OCI-M1 (cell line): ENCODE results near the gene PARD3.
"Not testable (repeated sequence)": the region's sequence is repeated elsewhere in the genome, so short reads cannot be mapped to it uniquely, and the experiment has no call there.

ENCODE experiments used
- DNase-seq: peaks from one replicate; lab custom pipeline; 2025; lab: John Stamatoyannopoulos, UW

Gene PARD3

DNA sequence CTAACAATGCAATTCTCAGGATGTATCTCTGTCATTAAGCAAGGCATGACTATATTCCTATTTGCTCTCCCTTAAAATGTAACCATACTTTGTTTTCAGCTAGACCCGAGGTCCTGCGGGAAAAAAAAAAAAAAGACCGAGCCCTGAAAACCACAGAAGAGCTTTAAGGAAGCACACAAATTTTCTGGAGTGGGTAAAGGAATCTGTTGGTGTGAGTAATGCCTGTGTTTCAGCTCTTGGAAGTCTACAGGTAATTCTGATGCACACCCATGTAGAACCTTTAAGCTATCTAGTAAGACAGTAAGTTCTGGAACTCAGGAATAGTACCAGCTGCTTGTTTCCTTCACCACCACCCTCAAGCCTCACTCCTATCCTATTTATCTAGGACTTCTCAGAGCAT lies 351.1 kb downstream of the PARD3 start:
- no peak for DNase-seq

DNA sequence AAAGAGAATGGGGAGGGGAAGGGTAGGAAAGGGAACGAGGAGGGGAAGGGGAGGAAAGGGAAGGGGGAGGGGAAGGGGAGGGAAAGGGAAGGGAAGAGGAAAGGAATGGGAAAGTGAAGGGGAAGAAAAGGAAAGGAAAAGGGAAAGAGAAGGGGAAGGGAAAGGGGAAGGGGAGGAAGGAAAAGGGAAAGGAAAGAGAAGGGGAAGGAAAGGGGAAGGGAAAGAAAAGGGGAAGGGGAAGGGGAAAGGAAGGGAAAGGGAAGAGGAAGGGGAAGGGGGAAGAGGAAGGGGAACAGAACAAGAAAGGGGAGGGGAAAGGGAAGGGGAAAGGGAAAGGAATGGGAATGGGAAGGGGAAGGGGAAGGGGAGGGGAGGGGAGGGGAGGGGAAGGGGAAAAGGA lies 352.1 kb downstream of the PARD3 start:
- DNase-seq: no peak

DNA sequence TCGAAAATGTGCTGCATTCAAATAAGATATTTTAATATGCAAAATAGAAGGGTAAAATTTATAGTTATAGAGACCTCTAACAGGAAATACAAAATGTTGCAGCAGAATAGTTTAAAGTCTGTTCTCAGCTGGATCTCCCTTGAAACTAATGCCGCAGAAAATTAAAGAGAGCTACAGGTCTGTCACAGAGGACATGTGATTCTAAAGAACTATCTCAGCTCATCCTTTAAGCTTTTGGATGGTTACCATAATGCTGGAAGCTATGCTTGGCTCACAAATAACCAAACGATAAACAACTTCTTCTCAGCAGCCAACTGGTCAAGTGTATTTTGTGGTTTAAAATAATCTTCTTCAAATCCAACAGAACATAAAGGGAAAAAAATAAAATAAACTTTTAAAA lies 353.0 kb downstream of the PARD3 start:
- DNase-seq: no peak

DNA sequence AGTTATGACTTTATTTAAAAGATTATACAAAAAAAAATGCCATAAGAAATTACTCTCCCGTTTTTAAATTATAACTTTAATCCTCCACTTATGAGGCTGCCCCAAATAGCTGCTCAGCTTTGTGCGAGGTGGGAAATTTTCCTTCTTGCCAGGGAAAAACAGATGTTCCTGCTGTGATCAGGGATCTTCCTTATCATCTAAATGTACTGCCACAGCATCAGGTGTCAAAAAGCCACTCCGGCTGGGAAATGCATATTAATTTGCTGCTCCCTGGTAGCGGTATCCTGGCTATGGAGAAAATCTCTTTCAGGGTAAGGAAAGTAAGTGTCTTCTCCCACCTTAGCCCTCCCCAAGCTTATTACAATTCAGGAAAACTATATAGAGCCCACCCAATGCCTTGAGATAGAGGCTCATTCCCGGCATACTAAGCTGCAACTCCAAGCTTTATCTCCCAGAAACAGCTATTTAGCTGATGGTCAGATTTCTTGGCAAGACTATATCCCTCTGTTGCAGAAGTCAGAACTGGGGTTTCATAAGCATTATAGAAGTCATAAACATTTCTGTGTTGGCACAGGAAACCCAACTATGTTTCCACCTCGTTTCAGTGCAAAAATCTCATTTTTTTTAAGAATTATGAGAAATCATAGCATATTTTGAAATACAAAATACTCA lies 360.4 kb downstream of the PARD3 start:
- DNase-seq: no peak

DNA sequence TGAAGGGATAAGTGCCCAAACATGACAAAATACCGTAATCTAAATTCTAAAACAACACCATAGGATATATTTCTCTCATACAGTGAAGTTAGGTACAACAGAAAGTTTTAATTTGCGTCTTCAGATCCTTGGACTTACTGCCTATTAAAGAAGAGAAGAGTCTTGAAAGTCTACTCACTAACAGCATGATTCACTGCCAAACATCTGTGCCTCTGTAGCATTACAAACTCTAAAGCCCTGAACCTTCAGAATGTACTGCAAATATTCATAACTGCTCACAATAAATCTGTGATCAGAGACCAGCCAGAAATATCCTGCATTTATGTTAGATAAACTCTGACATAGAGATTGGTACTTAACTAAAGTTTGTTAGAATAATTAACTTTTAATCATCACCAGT lies 365.3 kb downstream of the PARD3 start:
- no peak for DNase-seq

DNA sequence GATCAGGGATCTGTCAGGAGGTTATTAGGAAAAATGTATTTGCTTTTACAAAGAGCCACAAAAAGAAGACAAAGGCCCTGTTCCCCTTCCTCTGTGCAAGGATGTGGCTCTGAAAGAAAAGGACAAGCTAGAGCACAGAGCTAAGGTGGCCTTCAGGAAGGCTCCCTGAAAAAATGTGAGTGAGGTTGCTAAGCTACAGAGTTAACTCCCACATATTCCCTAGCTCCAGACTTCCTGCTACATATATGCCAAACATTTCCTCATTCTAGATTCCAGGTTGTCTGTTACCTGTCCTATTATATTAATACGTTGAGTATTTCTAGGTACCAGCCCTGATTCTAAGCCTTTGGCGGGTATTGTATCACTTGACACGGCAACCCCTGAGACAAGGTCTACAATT lies 369.0 kb downstream of the PARD3 start:
- no peak for DNase-seq

DNA sequence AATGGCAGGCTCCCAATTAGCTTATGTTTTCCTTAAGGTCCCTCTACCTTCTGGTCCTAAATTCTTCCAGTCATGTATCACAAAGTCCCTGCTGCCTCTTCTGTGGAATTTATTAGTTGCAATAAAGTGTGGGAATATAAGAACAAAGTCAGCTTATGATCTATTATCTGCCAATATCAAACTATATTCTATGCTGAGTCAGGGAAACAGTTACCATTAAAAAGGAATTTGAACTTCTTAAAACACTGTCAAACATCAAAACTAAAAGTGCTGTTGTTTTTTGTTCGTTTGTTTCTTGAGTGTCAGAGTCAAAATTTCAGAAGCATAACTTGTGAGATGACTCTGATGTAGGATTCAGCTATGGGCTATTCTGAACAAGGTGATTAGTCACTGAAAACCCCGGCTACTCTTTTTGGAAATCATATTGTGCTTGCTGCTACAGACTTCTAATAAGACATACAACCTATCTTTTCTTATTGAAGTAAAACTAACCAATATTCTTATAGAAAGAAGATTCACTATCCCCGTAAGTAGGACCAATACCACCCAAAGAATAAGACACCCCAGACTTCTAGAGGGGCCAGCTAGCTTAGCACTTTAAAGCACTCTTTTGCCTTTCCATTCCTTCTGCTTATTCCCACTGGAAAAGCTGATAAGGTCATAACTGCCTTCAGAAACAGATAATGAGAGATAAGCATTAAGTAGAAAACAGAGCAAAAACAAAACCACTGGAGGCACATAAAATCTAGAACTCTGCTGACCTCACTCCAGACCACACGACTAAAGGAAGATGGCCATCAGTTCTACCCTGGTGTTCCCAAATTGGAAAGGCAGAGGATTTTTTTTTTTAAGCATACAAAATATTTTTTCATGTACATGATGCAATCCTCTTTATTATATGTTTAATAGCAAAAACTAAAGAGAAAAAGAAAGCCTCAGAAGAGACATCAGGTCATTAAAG lies 370.6 kb downstream of the PARD3 start:
- no peak for DNase-seq

DNA sequence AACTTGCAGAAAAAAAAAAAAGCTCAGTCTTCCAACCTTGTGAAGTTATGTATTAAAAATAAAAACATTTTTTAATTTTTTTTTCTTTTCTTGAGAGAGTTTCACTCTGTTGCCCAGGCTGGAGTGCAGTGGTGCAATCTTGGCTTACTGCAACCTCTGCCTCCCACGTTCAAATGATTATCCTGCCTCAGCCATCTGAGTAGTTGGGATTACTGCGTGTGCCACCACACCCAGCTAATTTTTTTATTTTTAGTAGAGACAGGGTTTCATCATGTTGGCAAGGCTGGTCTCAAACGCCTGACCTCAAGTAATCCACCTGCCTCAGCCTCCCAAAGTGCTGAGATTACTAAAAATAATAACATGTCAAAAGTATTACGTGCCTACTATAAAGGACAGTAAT lies 375.7 kb downstream of the PARD3 start:
- not testable (repeated sequence) for DNase-seq

DNA sequence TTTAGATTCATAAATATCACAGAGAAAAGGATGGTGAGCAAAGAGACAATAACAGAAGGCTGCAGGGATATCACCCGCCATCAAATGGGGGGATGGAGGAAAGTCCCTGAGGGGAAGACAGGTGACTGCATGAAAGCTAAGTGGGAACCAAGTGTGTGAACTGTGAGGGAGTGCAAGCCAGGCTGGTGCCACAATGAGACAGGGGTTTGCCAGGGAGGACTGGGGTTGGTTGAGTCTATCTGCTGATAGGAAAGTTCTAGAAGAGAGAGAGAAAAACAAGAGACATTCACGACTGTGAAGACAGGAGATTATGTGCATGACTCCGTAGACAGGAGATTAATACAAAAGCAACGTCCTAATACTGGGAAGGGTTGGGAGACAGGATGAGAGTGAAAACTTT lies 376.4 kb downstream of the PARD3 start:
- no peak for DNase-seq

DNA sequence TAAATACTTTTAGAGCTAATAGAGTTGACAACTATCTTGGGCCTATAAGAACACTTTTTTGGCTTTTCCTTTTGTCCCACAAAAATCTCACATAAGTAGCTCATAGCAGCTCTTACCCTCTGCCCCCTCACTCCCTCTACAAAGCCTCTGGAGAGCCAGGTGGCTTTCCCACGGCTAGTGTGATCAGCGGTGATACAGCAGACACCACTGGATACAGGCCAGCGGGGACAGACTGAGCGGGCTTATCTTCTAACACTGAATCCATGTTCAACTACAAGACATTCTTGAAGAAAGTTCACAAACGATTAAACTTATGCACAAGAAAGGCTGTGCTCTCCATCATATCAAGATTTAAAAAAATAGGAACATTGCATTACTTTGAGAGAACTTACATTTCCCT lies 377.2 kb downstream of the PARD3 start:
- no peak for DNase-seq

DNA sequence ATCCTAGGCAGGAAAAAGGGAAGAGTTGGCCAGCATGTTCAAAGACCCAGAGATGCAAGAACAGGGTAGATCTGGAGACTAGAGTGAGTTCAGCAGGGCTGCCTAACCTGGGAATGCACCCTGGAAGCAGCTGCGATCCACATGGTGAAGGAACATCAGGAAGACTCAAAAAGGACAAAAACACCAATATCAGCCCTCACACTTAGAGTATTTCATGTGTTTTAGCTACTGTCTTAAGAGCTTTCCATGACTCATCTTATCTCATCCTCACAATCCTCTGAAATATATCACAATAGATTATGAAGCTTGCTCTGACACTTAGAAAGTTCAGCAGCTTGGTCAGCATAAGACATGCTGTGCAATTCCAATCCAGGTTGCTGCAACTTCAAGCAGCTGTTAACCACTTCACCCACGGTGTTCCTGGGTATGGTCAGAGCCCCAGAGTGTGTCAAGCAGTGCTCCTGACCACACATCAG lies 380.9 kb downstream of the PARD3 start:
- DNase-seq: peak; percentile 17

DNA sequence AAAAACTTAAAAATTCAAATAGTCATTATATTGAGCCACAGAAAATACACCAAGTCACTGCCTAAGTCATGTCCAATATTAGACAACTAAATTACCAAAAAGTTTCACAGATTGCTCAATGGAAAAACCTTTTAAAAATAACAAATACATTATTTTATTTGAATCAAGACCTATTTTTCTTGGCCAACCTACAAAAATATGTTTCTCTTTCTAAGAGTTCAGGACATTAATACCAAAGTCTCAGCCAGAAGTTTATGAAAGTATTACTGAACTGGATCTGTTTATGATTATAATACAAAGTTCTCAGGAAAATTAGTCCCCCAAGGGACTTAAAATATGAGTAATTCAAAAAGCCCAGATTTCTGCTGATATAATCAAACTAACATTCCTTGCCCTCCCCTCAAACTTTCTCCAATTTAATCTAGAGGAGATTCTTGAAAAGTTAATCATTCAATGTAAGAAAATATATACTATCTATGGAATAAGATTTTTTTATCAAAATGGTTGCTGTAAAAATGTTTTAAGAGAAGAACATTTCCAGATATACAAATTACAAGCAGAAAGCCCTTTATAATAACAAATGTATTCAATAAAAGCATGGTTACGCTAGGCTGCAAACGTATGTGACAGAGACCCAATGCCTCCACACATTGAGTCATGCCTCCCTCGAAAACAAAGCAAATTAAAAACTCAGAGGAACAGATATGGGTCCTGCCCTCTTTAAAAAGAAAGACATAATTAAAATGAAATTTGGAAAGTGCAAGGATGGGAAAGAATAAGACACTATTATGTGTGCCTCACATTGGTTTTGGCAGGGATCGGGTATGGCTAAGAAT lies 381.6 kb downstream of the PARD3 start:
- DNase-seq: no peak

DNA sequence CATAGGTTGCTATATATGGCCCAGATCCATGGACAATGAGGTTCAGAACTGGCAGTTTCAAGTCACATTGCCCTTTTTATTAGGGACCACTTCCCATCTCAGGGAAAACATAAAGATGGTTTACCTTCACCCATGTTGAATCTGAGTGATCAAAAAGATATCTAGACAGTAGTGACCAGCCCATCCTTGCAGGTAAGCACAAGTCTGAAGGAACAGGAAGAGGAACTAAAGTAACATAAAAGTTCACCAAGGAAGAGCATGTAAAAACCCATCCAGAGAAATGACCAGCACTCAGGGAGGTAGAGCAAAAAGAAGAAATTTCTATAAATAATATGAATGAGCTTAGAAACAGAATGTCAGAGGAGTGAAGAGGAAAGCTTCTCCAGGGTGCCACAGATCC lies 382.5 kb downstream of the PARD3 start:
- DNase-seq: no peak

DNA sequence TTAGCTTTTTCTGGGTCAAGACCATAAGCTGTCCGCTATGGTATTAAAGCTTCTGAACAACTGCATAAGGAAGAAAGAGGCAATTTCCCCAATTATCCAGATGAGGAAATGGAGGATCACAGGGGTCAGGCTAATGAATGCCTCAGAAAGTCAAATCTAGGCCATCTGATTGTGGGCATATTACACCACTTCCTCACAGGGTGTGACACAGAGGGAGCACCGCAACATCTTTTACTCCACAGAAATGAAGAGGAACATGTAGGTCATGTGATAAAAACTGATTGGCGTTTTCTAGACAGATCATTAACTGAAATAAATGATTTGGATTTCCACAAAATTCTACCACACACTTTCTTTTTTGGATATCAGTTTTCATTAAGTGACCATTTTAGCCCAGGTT lies 384.4 kb downstream of the PARD3 start:
- DNase-seq: peak; percentile 20

DNA sequence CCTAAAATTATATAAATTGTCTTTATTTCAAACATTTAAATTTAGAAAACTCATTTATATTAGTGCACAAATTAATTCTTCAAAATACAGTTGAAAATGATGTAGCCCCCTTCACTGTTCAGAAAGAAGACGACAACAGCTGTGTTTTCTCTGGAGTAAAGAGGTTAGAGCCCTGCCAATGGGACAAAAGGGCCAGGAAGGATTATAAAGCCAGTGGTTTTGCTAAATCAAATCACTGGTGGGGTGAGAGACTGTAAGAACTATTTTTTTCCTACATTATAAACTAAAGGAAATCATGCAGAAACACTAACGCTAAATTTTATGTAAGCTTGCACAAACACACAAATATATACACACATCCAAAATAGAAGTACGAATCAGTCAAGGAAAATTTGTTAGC lies 386.6 kb downstream of the PARD3 start:
- DNase-seq: no peak

DNA sequence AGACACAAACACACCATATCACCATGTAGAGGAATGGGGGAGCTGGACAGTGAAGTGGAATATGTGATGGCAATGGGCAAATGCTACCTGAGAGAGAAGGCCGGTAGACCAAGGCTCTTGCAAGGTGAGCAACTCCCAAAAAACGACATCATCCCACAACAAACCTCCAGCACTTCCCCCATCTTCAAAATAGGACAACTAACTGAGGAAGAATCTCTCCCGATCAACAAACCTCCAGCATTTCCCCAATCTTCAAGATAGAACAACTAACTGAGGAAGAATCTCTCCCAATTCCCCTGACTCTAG lies 387.2 kb downstream of the PARD3 start:
- no peak for DNase-seq

DNA sequence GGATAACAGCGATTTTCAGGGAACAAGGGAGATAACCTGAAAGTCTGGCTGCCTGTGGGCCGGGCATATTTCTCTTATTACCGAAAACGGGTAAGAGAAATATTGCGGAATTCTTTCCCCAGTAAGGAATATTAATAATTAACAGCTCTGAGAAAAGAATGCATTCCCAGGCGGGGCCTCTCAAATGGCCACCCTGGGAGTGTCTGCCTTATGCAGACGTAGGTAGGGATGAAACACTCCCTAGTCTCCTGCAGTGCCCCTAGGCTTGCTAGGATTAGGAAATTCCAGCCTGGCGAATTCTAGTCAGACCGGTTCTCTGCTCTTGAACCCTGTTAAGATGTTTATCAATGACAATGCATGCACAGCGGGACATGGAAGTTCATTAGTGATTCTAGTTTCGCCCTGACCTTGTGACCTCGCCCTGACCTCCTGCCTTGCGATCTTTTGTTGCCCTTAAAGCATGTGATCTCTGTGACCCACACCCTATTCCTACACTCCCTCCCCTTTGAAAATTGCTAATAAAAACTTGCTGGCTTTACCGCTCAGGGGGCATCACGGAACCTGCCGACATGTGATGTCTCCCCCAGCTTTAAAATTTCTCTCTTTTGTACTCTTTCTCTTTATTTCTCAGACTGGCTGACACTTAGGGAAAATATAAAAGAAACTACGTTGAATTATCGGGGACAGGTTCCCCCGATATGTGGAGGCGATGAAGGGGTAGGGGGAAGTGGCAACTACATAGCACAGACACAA lies 387.8 kb downstream of the PARD3 start:
- DNase-seq: not testable (repeated sequence)

DNA sequence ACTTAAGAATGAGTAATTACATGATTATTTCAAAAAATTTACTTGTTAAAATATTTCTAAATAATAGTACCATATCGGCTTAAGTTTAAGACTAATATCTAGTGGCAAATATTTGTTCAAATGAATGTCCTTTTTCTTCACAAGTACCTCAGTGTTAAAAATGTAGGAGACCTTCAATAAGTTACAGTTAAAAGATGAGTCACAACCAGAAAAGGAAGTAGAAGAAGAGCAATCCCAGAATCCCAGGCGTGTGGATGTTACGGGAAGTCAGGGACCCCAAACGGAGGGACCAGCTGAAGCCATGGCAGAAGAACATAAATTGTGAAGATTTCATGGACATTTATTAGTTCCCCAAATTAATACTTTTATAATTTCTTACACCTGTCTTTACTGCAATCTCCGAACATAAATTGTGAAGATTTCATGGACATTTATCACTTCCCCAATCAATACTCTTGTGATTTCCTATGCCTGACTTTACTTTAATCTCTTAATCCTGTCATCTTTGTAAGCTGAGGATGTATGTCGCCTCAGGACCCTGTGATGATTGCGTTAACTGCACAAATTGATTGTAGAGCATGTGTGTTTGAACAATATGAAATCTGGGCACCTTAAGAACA lies 388.4 kb downstream of the PARD3 start:
- not testable (repeated sequence) for DNase-seq

DNA sequence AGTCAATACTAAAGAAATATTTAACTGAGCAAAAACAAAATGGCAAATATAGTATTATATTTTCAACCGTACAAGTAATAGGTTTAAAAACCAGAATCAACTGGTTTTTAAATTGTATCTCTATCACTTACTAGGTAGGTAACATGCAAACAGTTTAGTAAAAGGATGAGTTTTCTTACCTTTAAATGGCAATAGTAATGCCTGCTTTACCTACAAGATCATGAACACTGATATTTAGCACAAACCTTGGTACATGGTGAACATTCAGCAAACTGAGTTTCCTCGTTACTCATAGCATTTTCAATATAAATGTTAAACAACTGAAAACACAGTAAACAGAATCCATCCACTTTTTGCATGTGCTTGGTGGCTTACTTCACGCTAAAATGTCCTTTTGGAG lies 389.1 kb downstream of the PARD3 start:
- DNase-seq: no peak

DNA sequence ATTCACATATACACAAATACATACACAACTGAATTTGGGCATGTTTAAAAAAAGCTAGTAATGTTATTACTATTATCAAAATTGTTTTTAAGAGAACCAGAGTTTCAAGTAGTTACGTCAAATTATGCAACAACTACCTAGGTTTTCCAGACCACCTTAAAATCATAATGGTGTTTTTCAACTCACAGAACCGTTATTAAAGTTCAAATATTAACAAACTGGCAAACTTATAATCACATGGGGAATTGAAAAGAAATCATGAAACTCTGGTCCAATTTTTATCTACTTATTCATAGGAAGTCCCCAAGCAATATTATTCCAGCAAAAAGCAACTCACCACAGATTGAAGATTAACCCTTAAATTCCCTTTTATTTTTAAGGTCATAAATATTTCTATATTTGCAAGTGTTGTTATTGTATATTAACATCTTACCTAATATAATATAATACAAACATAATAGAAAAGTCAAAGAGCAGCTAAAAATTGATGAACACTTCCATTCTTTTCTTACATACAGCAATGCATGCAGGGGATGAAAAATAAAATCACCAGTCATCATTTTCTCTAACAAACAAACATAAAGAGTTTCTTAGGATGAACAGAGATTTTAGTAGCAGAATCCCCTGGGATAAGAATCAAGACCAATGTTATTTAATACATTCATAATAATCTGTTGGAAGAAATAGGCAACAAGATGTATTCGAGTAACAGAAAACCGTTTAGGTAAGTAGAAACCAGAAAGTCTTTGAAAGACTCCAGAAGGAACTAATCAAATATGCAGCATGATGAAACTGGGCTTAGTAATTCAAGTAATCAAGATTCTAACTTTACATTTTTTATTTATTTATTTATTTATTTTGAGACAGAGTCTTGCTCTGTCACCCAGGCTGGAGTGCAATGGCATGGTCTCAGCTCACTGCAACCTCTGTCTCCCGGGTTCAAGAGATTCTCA lies 391.1 kb downstream of the PARD3 start:
- no peak for DNase-seq
